GM20431 (cell line): ENCODE data around the gene ZSWIM9.

Experiments used
- in situ Hi-C: fragments of 300-500 bp; cut with MseI, MboI; formaldehyde crosslinking; loops from one replicate; pipeline ENCODE4 v1.15.0; 2020; ENCODE audit warnings: low sequenced_read_pairs; ENCODE audit not compliant: unreplicated experiment

Gene ZSWIM9

GRCh38 chr19:48171710-48172109, 1.2 kb downstream of the ZSWIM9 start:
- in situ Hi-C loops, result loop anchor here (25.0 kb wide), 1 partner anchor 209 kb away; no protein-coding TSS in a partner anchor

- in situ Hi-C loops, result loop anchor here (25.0 kb wide), 1 partner anchor 212 kb away; no protein-coding TSS in a partner anchor
Measured at GRCh38 chr19:48174445-48175030, 4.1 kb downstream of the ZSWIM9 start.

- in situ Hi-C loops, result no loop called here
Measured at GRCh38 chr19:48175578-48175977, 5.1 kb downstream of the ZSWIM9 start.

GRCh38 chr19:48176226-48176625, 5.7 kb downstream of the ZSWIM9 start:
- in situ Hi-C loops, result no loop called here

GRCh38 chr19:48181505-48181904, 11.0 kb downstream of the ZSWIM9 start:
- in situ Hi-C loops, result no loop called here

- in situ Hi-C loops, result no loop called here
Measured at GRCh38 chr19:48182434-48182833, 12.0 kb downstream of the ZSWIM9 start.

GRCh38 chr19:48183356-48183755, 12.9 kb downstream of the ZSWIM9 start:
- in situ Hi-C loops, result no loop called here

- in situ Hi-C loops, result no loop called here
Measured at GRCh38 chr19:48186015-48186414, 15.5 kb downstream of the ZSWIM9 start.

GRCh38 chr19:48186541-48186991, 16.1 kb downstream of the ZSWIM9 start:
- in situ Hi-C loops, result no loop called here

- in situ Hi-C loops, result no loop called here
Measured at GRCh38 chr19:48190288-48190884, 19.9 kb downstream of the ZSWIM9 start.

GRCh38 chr19:48190885-48191284, 20.4 kb downstream of the ZSWIM9 start:
- in situ Hi-C loops, result no loop called here

GRCh38 chr19:48192750-48193149, 22.3 kb downstream of the ZSWIM9 start:
- in situ Hi-C loops, result no loop called here

GRCh38 chr19:48194041-48194843, 23.8 kb downstream of the ZSWIM9 start:
- in situ Hi-C loops, result no loop called here

GRCh38 chr19:48194844-48195830, 24.7 kb downstream of the ZSWIM9 start:
- in situ Hi-C loops, result no loop called here

- in situ Hi-C loops, result no loop called here
Measured at GRCh38 chr19:48196321-48196763, 25.9 kb downstream of the ZSWIM9 start.

GRCh38 chr19:48196933-48197665, 26.6 kb downstream of the ZSWIM9 start:
- in situ Hi-C loops, result no loop called here

GRCh38 chr19:48203222-48203793, 32.8 kb downstream of the ZSWIM9 start:
- in situ Hi-C loops, result no loop called here

GRCh38 chr19:48203794-48204628, 33.5 kb downstream of the ZSWIM9 start:
- in situ Hi-C loops, result no loop called here
